Dedifferentiated amniotic fluid mesenchymal stem cell (primary cell): ENCODE data around the gene PLIN5.
A peak's percentile ranks its signal among the peaks of the same experiment; 100 is the strongest.

Experiments
- DNase-seq: peaks from one replicate; pipeline ENCODE4 v3.0.0-alpha.2; 2016; ENCODE audit errors: extremely low spot score

PLIN5 gene

GRCh38 chr19:4534836-4535658 is at the start of gene PLIN5:
PLIN5 (minus strand) TSS chr19:4535224; CDS start chr19:4534074, 1,150 bp downstream.
- DNase-seq: no peak

- no peak for DNase-seq
These were observed 49.1 kb upstream of the PLIN5 start for GRCh38 chr19:4583961-4584669.

GRCh38 chr19:4582980-4583842 is 48.2 kb upstream of the PLIN5 start:
- no peak for DNase-seq

GRCh38 chr19:4581666-4582553 is 46.9 kb upstream of the PLIN5 start:
- no peak for DNase-seq

- no peak for DNase-seq
These were observed 46.1 kb upstream of the PLIN5 start for GRCh38 chr19:4580961-4581665.

- DNase-seq: no peak
These were observed 45.2 kb upstream of the PLIN5 start for GRCh38 chr19:4580021-4580901.

- DNase-seq: no peak
These were observed 44.4 kb upstream of the PLIN5 start for GRCh38 chr19:4579389-4579788.

- no peak for DNase-seq
These were observed 43.7 kb upstream of the PLIN5 start for GRCh38 chr19:4578552-4579248.

GRCh38 chr19:4577020-4577782 is 42.2 kb upstream of the PLIN5 start:
- no peak for DNase-seq

- no peak for DNase-seq
These were observed 41.3 kb upstream of the PLIN5 start for GRCh38 chr19:4576016-4576933.

- DNase-seq: peak; percentile 50
These were observed 40.4 kb upstream of the PLIN5 start for GRCh38 chr19:4575267-4576015.

- DNase-seq: no peak
These were observed 38.7 kb upstream of the PLIN5 start for GRCh38 chr19:4573682-4574081.

- DNase-seq: no peak
These were observed 36.4 kb upstream of the PLIN5 start for GRCh38 chr19:4571305-4571917.

GRCh38 chr19:4570916-4571304 is 35.9 kb upstream of the PLIN5 start:
- DNase-seq: no peak

- no peak for DNase-seq
These were observed 35.4 kb upstream of the PLIN5 start for GRCh38 chr19:4570402-4570801.

- DNase-seq: no peak
These were observed 33.9 kb upstream of the PLIN5 start for GRCh38 chr19:4568886-4569285.
